Fibroblast of peridontal ligament (primary cell): ENCODE measurements around the gene ERCC5.

ENCODE experiments used
- DNase-seq: peaks from one replicate; pipeline ENCODE4 v3.0.0-alpha.2; 2010; ENCODE audit errors: extremely low read depth

ERCC5 gene

DNA sequence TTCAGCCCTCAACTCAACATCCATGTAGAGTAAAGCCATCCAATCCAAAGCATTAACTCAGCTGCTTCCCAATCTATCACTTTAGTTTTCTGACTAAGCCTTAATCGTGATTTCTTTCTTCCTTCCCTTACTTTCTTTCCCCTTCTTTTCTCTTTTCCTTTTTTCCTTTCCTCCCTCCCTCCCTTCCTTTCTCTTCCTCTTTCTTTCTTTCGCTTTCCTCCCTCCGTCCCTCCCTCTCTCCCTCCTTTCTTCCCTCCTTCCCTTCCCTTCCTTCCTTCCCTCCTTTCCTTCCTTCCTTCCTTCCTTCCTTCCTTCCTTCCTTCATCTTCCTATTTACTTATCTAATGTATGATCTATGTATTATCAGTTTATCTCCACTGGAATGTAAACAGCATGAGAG, 71.2 kb downstream of the ERCC5 start:
- no peak for DNase-seq

DNA sequence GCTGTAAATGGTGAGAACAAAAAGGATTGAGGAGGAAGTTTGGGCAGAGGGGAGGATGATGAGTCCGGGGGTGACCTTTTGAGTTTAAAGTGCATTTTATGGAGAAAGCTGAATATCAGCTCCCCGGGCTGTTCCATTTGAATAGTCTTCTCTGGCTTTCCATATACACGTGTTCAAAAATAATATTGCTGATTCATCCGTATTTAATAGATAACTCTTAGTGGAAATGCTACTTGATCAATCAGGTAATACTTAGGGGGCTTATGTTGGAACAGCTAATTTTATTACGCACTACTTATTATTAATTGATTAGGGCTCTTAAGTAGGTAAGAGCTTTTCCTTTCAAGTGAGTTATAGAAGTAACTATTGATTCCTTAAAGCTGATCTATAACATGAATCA, 76.4 kb downstream of the ERCC5 start:
- no peak for DNase-seq
